H1 (cell line): ENCODE measurements around the gene H1-8. TPM values are rescaled to one million over a fixed set of nuclear protein-coding genes. Genes with fewer than 3 reads are reported as not detected.
"Not testable (repeated sequence)": the region's sequence is repeated elsewhere in the genome, so short reads cannot be mapped to it uniquely, and the experiment has no call there.

Source experiments
- CTCF ChIA-PET: fragments of 300-600 bp; sonication (Branson Sonifier 250); formaldehyde crosslinking; loops from one replicate; lab custom pipeline; 2021; ENCODE audit not compliant: partially characterized antibody; lab: Charles Lee
- POLR2A ChIA-PET: fragments of 300-600 bp; sonication (Branson Sonifier 250); formaldehyde crosslinking; loops from one replicate; lab custom pipeline; 2021; ENCODE audit warnings: inconsistent platforms; ENCODE audit not compliant: partially characterized antibody; lab: Charles Lee
- DNase-seq, 2 experiments: peaks; one replicate each; pipeline versions ENCODE4 v3.0.0 to v3.0.0-alpha.2; 2010 to 2022; ENCODE audit warnings: low spot score in 2 of 2, low read depth in 1 of 2, mixed read lengths in 1 of 2
- FAIRE-seq: peaks from 2 replicates; lab custom pipeline; 2011; peaks lifted over from hg19 to GRCh38; lab: Jason Lieb, UNC
- H2AFZ ChIP-seq: 2 replicates; pipeline ENCODE4 v1.8.1; 2012; ENCODE audit warnings: low read length, inconsistent platforms
- H2AK5ac ChIP-seq: 2 replicates; pipeline ENCODE4 v1.6.1; 2013; ENCODE audit warnings: low read depth, low read length
- H2BK120ac ChIP-seq: replicated peaks from 2 replicates; pipeline ENCODE3; 2013; ENCODE audit warnings: low read depth, low read length, inconsistent platforms
- H2BK12ac ChIP-seq: 2 replicates; pipeline ENCODE4 v1.6.1; 2013; ENCODE audit warnings: low read depth, low read length
- H2BK15ac ChIP-seq: 2 replicates; pipeline ENCODE4 v1.6.1; 2013; ENCODE audit warnings: low read length
- H2BK20ac ChIP-seq: 2 replicates; pipeline ENCODE4 v1.6.1; 2013; ENCODE audit warnings: low read length
- H2BK5ac ChIP-seq: 2 replicates; pipeline ENCODE4 v1.6.1; 2013; ENCODE audit warnings: low read depth, low read length
- H3K14ac ChIP-seq: 2 replicates; pipeline ENCODE4 v1.6.1; 2013; ENCODE audit warnings: inconsistent platforms; ENCODE audit not compliant: insufficient read length
- H3K18ac ChIP-seq: 2 replicates; pipeline ENCODE4 v1.6.1; 2013; ENCODE audit warnings: low read length; ENCODE audit errors: extremely low read depth
- H3K23ac ChIP-seq: 2 replicates; pipeline ENCODE4 v1.6.1; 2013; ENCODE audit warnings: inconsistent platforms; ENCODE audit not compliant: insufficient read length
- H3K23me2 ChIP-seq: 2 replicates; pipeline ENCODE4 v1.6.1; 2013; ENCODE audit warnings: low read depth, low read length
- H3K27ac ChIP-seq: 2 replicates; pipeline ENCODE4 v1.6.1; 2011; ENCODE audit warnings: low read depth, low read length, inconsistent platforms
- H3K27me3 ChIP-seq, 4 experiments: replicated peaks in 1 of 4; 1 replicate in 1 of 4; 2 replicates in 3 of 4; pipeline versions ENCODE4 v1.6.1 to v1.8.1; 2011 to 2013; ENCODE audit warnings: low read length in 3 of 4, mild to moderate bottlenecking in 3 of 4, inconsistent platforms in 2 of 4, mixed read lengths in 2 of 4, moderate library complexity in 1 of 4; ENCODE audit not compliant: control insufficient read depth in 3 of 4, insufficient read depth in 3 of 4; ENCODE audit errors: extremely low read depth in 1 of 4
- H3K36me3 ChIP-seq, 4 experiments: 2 replicates each; pipeline versions ENCODE4 v1.6.1 to v1.8.1; 2011 to 2013; ENCODE audit warnings: mild to moderate bottlenecking in 4 of 4, low read length in 3 of 4, moderate library complexity in 2 of 4, control low read depth in 1 of 4, inconsistent platforms in 1 of 4; ENCODE audit not compliant: insufficient read depth in 4 of 4, control insufficient read depth in 2 of 4
- H3K4ac ChIP-seq: replicated peaks from 2 replicates; pipeline ENCODE3; 2013; ENCODE audit warnings: low read length, low read depth, mixed read lengths, inconsistent platforms; ENCODE audit not compliant: insufficient read length
- H3K4me1 ChIP-seq, 4 experiments: replicated peaks in 1 of 4; 1 replicate in 1 of 4; 2 replicates in 3 of 4; pipeline versions ENCODE4 v1.6.1 to v1.8.1; 2011 to 2013; ENCODE audit warnings: low read length in 3 of 4, inconsistent platforms in 2 of 4, mixed read lengths in 1 of 4; ENCODE audit not compliant: insufficient read depth in 4 of 4, control insufficient read depth in 3 of 4
- H3K4me2 ChIP-seq, 2 experiments: 2 replicates each; pipeline versions ENCODE4 v1.6.1 to v1.8.1; 2011 to 2013; ENCODE audit warnings: low read depth in 2 of 2, low read length in 2 of 2, control low read depth in 1 of 2, inconsistent platforms in 1 of 2, mild to moderate bottlenecking in 1 of 2; ENCODE audit not compliant: insufficient read depth in 1 of 2
- H3K4me3 ChIP-seq, 4 experiments: fragments of 200-600, 300-600 bp in 1 of 4; sonication (generic), shearing (Covaris generic), sonication (Bioruptor Twin) in 1 of 4; 2 replicates each; pipeline versions ENCODE4 v1.5.1 to v1.8.1; 2011 to 2016; ENCODE audit warnings: low read length in 4 of 4, low read depth in 3 of 4, control low read depth in 2 of 4, inconsistent platforms in 2 of 4, mild to moderate bottlenecking in 2 of 4, mixed read lengths in 1 of 4, moderate library complexity in 1 of 4; ENCODE audit not compliant: insufficient read depth in 2 of 4; ENCODE audit errors: extremely low read depth in 1 of 4
- H3K56ac ChIP-seq: replicated peaks from 2 replicates; pipeline ENCODE3; 2013; ENCODE audit warnings: low read depth, mild to moderate bottlenecking, mixed read lengths, low read length, inconsistent platforms; ENCODE audit not compliant: insufficient read length
- H3K79me1 ChIP-seq: 2 replicates; pipeline ENCODE4 v1.6.1; 2013; ENCODE audit warnings: low read depth, low read length, control low read depth
- H3K79me2 ChIP-seq, 2 experiments: 2 replicates each; pipeline versions ENCODE4 v1.6.1 to v1.8.1; 2012 to 2013; ENCODE audit warnings: low read length in 2 of 2, mild to moderate bottlenecking in 2 of 2, inconsistent platforms in 1 of 2; ENCODE audit not compliant: insufficient read depth in 2 of 2, control insufficient read depth in 1 of 2
- H3K9ac ChIP-seq, 4 experiments: replicated peaks in 1 of 4; 1 replicate in 1 of 4; 2 replicates in 3 of 4; pipeline versions ENCODE4 v1.6.1 to v1.8.1; 2011 to 2013; ENCODE audit warnings: low read depth in 3 of 4, low read length in 3 of 4, control low read depth in 2 of 4, mild to moderate bottlenecking in 2 of 4, moderate library complexity in 2 of 4, inconsistent platforms in 1 of 4; ENCODE audit errors: extremely low read depth in 1 of 4
- H3K9me3 ChIP-seq, 2 experiments: 2 replicates each; pipeline versions ENCODE4 v1.6.1 to v1.8.1; 2012 to 2013; ENCODE audit warnings: mild to moderate bottlenecking in 2 of 2, moderate library complexity in 2 of 2, control low read depth in 1 of 2, inconsistent platforms in 1 of 2, low read depth in 1 of 2, low read length in 1 of 2, mixed read lengths in 1 of 2; ENCODE audit not compliant: insufficient read depth in 2 of 2
- H4K20me1 ChIP-seq, 2 experiments: replicated peaks in 1 of 2; 2 replicates each; pipeline versions ENCODE3 to v1.8.1; 2011 to 2013; ENCODE audit warnings: inconsistent platforms in 2 of 2, low read length in 2 of 2, mild to moderate bottlenecking in 1 of 2; ENCODE audit not compliant: insufficient read depth in 2 of 2, control insufficient read depth in 1 of 2
- H4K5ac ChIP-seq: 2 replicates; pipeline ENCODE4 v1.6.1; 2013; ENCODE audit warnings: low read length, low read depth, mixed read lengths, inconsistent platforms; ENCODE audit not compliant: insufficient read length
- H4K8ac ChIP-seq: 2 replicates; pipeline ENCODE4 v1.8.0; 2013; ENCODE audit warnings: mild to moderate bottlenecking, moderate library complexity, low read length, inconsistent platforms; ENCODE audit not compliant: insufficient read depth; ENCODE audit errors: extremely low read depth
- H4K91ac ChIP-seq: replicated peaks from 2 replicates; pipeline ENCODE3; 2013; ENCODE audit warnings: low read length, mixed read lengths, inconsistent platforms; ENCODE audit not compliant: insufficient read length
- WGBS, 2 experiments: shearing (Covaris generic) in 1 of 2; methylation state at CpG; one replicate each; pipeline versions ENCODE4 v1.1.6 to v1.1.7; 2013 to 2015; ENCODE audit warnings: low lambda C conversion rate in 2 of 2, mixed read lengths in 2 of 2, inconsistent platforms in 1 of 2, low coverage in 1 of 2, missing lambda C conversion rate in 1 of 2; ENCODE audit not compliant: insufficient replicate concordance in 2 of 2, insufficient coverage in 1 of 2, insufficient read length in 1 of 2; ENCODE audit errors: extremely low coverage in 1 of 2, missing lambda C conversion rate in 1 of 2; 5-methylcytosine and 5-hydroxymethylcytosine counted together
- polyA plus RNA-seq, 7 experiments: library from polyadenylated mRNA; depleted of rRNA in 3 of 7; stranded (reverse) in 5 of 7; unstranded in 2 of 7; fragments of >200 nt in 5 of 7; fragments of 200-250 nt in 2 of 7; gene quantifications; 1 replicate in 5 of 7; 2 replicates in 1 of 7; 4 replicates in 1 of 7; pipeline versions ENCODE4 v1.2.1 to v1.2.3, GENCODE V29; 2011 to 2013; ENCODE audit warnings: missing spikeins in 2 of 7, mixed read lengths in 2 of 7
- total RNA-seq: library from RNA; stranded (reverse); fragmentation: NEBNext Ultra II Directional; extraction: Animal tissue kit (Norgen Biotek cat#: 25700); gene quantifications from 2 replicates; pipeline ENCODE4 v1.2.1, GENCODE V29; 2021

H1-8 gene
- total and polyA plus RNA-seq, 2 of the 8 experiments (the other 6 are each of a cell fraction or from before 2014, with no cell fraction given), result not detected

DNA sequence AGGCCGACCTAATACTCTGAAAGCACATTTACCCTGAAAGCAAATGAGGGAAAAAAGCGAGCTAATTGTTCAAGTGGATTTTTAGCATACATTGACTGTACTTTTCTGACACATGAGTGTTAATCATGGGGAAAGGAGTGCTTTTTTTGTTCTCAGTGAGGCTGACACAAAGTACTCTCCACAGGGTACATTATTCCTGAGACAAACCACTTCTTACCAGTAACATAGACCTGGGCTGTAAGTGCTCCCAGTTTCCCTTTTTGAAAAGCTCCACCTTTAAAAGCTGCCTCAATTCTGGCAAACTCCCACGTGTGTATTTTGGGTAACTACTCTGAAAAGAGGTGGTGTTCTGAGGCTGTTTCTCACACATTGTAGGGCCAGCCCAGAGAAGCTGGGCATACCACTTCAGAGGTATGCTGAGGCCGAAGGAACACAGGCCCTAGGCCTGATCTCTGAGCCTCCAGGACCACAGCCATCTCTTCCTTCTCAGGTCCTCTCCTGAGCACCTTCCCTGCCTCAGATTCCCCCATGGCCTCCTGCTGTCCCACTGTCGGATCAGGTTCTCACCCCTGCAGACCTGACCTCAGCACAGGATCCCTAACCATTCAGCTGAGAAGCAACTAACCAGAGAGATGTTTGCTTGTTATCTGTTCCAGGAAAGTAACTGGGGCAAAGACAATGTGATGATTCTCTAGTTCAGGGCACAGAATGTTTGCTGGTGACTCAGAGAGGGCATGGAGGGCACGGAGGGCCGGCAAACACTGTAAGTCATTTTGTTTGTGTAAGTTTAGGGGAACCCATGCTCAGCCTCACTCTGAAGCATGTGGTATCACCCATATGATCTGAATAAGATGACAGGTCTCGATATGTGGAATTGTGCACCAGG lies 44.1 kb upstream of the H1-8 start:
- H3K79me1 ChIP-seq, H3K56ac ChIP-seq, H3K23me2 ChIP-seq, H3K4me1 ChIP-seq, H2BK15ac ChIP-seq, DNase-seq, H4K5ac ChIP-seq, H3K79me2 ChIP-seq, H3K4ac ChIP-seq, H3K4me3 ChIP-seq, H3K9me3 ChIP-seq, H2BK5ac ChIP-seq, H3K4me2 ChIP-seq, H3K23ac ChIP-seq, H2AFZ ChIP-seq, H4K8ac ChIP-seq, H4K91ac ChIP-seq, H2AK5ac ChIP-seq, H2BK120ac ChIP-seq, H3K27me3 ChIP-seq, H2BK20ac ChIP-seq, H3K14ac ChIP-seq, FAIRE-seq, H4K20me1 ChIP-seq, H3K18ac ChIP-seq, H3K27ac ChIP-seq, H2BK12ac ChIP-seq, POLR2A ChIA-PET, H3K9ac ChIP-seq: not testable (repeated sequence)
- 81% methylated on average over 6 of the region's 8 CpGs; no CpG with 5 or more reads in 1 of the 2 experiments for WGBS, 2 experiments
- CTCF ChIA-PET, result interaction anchor here (0.7 kb wide), 1 partner anchor 106 kb away, joined by 3 read pairs; no protein-coding TSS in a partner anchor
- peaks cover 2 to 11% (median 4%) of the 10 kb centered on the region in 4 experiments; a peak in 5 of 8 replicates for H3K36me3 ChIP-seq
